Thymus (tissue), 11 donors: Measurements from ENCODE around the gene PCDHB6. TPM values are rescaled to one million over a fixed set of nuclear protein-coding genes. Genes with fewer than 3 reads are reported as not detected.
"Not testable (repeated sequence)": the region's sequence is repeated elsewhere in the genome, so short reads cannot be mapped to it uniquely, and the experiment has no call there.

Source experiments
- DNase-seq, 9 donors: peaks; one replicate each; pipeline ENCODE4 v3.0.0-alpha.2; 2013; ENCODE audit warnings: low spot score in 9 of 9, low read depth in 6 of 9, missing footprints in 1 of 9
- H3K27ac ChIP-seq, 2 donors: one replicate each; pipeline ENCODE4 v1.5.1; 2013; ENCODE audit warnings: control low read depth in 1 of 2, low read depth in 1 of 2, low read length in 1 of 2, mild to moderate bottlenecking in 1 of 2, moderate library complexity in 1 of 2
- H3K27me3 ChIP-seq, 2 donors: one replicate each; pipeline ENCODE4 v1.5.1; 2013; ENCODE audit warnings: low read length in 1 of 2; ENCODE audit not compliant: control insufficient read depth in 2 of 2, insufficient read depth in 1 of 2
- H3K36me3 ChIP-seq, 2 donors: one replicate each; pipeline ENCODE4 v1.5.1; 2013; ENCODE audit warnings: low read length in 1 of 2, mild to moderate bottlenecking in 1 of 2, moderate library complexity in 1 of 2; ENCODE audit not compliant: control insufficient read depth in 2 of 2, insufficient read depth in 2 of 2
- H3K4me1 ChIP-seq, 2 donors: one replicate each; pipeline ENCODE4 v1.5.1; 2013; ENCODE audit warnings: low read length in 2 of 2; ENCODE audit not compliant: control insufficient read depth in 2 of 2, insufficient read depth in 2 of 2
- H3K4me3 ChIP-seq, 2 donors: one replicate each; pipeline ENCODE4 v1.5.1; 2013; ENCODE audit warnings: low read length in 2 of 2, control low read depth in 1 of 2, mild to moderate bottlenecking in 1 of 2
- H3K9me3 ChIP-seq, 2 donors: one replicate each; pipeline ENCODE4 v1.5.1; 2013; ENCODE audit warnings: low read length in 1 of 2, mild to moderate bottlenecking in 1 of 2; ENCODE audit not compliant: control insufficient read depth in 2 of 2, insufficient read depth in 1 of 2
- WGBS: extraction: QIAGEN DNeasy Blood & Tissue Kit; methylation state at CpG from one replicate; pipeline ENCODE4 v1.1.7; 2013; 5-methylcytosine and 5-hydroxymethylcytosine counted together
- polyA plus RNA-seq: library from polyadenylated mRNA; stranded (reverse); fragments of 200-250 nt; gene quantifications from one replicate; pipeline ENCODE4 v1.2.3, GENCODE V29; 2013
- total RNA-seq: library from RNA; stranded (reverse); fragments of 120-200 nt; gene quantifications from one replicate; pipeline ENCODE4 v1.2.4, GENCODE V29; 2013
- donor health status: healthy.

PCDHB6 gene
- total and polyA plus RNA-seq, 2 donors, result 0.09 to 0.23 TPM

- DNase-seq, H3K36me3 ChIP-seq, H3K27ac ChIP-seq, H3K4me3 ChIP-seq, H3K9me3 ChIP-seq, H3K4me1 ChIP-seq: not testable (repeated sequence)
- peaks cover 0 to 31% of the 10 kb centered on the region in 2 donors for H3K27me3 ChIP-seq
- WGBS, result 50% methylated on average over 35 of the region's 39 CpGs
These were observed 29.5 kb downstream of the PCDHB6 start for GRCh38 chr5:141179371-141179770.

DNA sequence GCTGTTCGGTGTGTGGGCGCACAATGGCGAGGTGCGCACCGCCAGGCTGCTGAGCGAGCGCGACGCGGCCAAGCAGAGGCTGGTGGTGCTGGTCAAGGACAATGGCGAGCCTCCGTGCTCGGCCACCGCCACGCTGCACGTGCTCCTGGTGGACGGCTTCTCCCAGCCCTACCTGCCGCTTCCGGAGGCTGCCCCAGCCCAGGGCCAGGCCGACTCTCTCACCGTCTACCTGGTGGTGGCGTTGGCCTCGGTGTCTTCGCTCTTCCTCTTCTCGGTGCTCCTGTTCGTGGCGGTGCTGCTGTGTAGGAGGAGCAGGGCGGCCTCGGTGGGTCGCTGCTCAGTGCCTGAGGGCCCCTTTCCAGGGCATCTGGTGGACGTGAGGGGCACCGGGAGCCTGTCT is 30.0 kb downstream of the PCDHB6 start:
- H3K4me1 ChIP-seq, DNase-seq, H3K27ac ChIP-seq, H3K9me3 ChIP-seq, H3K4me3 ChIP-seq, H3K36me3 ChIP-seq: not testable (repeated sequence)
- H3K27me3 ChIP-seq, result peaks cover 0 to 33% of the 10 kb centered on the region in 2 donors
- 40% methylated on average over 25 of the region's 32 CpGs for WGBS

DNA sequence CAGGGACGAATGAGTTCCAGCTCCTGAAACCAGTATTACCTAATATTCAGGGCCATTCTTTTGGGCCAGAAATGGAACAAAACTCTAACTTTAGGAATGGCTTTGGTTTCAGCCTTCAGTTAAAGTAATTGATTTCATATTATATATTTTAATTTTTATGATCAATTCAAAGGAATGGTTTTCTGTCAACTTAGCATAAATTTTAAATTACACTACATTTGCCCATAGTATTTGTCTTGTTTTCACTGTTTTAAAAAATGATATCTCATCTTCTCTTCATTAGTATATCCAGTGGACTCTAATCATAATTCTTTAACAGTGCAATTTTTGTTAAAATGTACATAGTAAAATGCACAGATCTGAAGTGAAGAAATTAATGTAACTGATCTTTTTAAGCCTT is 30.5 kb downstream of the PCDHB6 start:
- Histone ChIP-seq H3K9me3 (peaks cover 2 to 6% of the 10 kb centered on the region in 2 donors), H3K27ac (no peak overlapping the region), H3K4me3 (no peak overlapping the region), H3K27me3 (peaks cover 0 to 32% of the 10 kb centered on the region in 2 donors), H3K36me3 (no peaks in the 10 kb centered on the region), H3K4me1 (no peaks in the 10 kb centered on the region)
- no peak for DNase-seq
- 44% methylated on average over 1 of the region's 1 CpG for WGBS

GRCh38 chr5:141182248-141182647 is 32.4 kb downstream of the PCDHB6 start, which contains the start of gene PCDHB16:
Gene PCDHB16 (plus strand): TSS chr5:141182387. CDS start chr5:141182560, 173 bp downstream.
- 23% methylated on average over 13 of the region's 13 CpGs for WGBS
- no peak for DNase-seq
- H3K9me3 ChIP-seq, result peaks cover 2 to 8% of the 10 kb centered on the region in 2 donors
- H3K27me3 ChIP-seq, result peaks cover 0 to 37% of the 10 kb centered on the region in 2 donors
- no peaks in the 10 kb centered on the region for H3K36me3 ChIP-seq
- H3K4me3 ChIP-seq, result no peak within 1 kb of the TSS
- no peak within 1 kb of the TSS for H3K27ac ChIP-seq
- H3K4me1 ChIP-seq, result no peaks in the 10 kb centered on the region

DNA sequence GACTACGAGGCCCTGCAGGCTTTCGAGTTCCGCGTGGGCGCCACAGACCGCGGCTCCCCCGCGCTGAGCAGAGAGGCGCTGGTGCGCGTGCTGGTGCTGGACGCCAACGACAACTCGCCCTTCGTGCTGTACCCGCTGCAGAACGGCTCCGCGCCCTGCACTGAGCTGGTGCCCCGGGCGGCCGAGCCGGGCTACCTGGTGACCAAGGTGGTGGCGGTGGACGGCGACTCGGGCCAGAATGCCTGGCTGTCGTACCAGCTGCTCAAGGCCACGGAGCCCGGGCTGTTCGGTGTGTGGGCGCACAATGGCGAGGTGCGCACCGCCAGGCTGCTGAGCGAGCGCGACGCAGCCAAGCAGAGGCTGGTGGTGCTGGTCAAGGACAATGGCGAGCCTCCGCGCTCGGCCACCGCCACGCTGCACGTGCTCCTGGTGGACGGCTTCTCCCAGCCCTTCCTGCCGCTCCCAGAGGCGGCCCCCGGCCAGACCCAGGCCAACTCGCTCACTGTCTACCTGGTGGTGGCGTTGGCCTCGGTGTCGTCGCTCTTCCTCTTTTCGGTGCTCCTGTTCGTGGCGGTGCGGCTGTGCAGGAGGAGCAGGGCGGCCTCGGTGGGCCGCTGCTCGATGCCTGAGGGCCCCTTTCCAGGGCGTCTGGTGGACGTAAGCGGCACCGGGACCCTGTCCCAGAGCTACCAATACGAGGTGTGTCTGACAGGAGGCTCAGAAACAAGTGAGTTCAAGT is 34.4 kb downstream of the PCDHB6 start:
- not testable (repeated sequence) for H3K9me3 ChIP-seq, H3K4me1 ChIP-seq, H3K36me3 ChIP-seq, DNase-seq, H3K4me3 ChIP-seq, H3K27ac ChIP-seq
- peaks cover 0 to 37% of the 10 kb centered on the region in 2 donors for H3K27me3 ChIP-seq
- WGBS, result 46% methylated on average over 46 of the region's 69 CpGs

GRCh38 chr5:141186897-141187512 is 37.1 kb downstream of the PCDHB6 start, which contains the start of gene PCDHB9:
Gene PCDHB9 (plus strand): TSS chr5:141187161. CDS start chr5:141187319, 158 bp downstream.
- H3K4me3 ChIP-seq, result no peak within 1 kb of the TSS
- peaks cover 2 to 8% of the 10 kb centered on the region in 2 donors for H3K9me3 ChIP-seq
- H3K27me3 ChIP-seq, result peaks cover 0 to 38% of the 10 kb centered on the region in 2 donors
- no peaks in the 10 kb centered on the region for H3K4me1 ChIP-seq
- H3K27ac ChIP-seq, result no peak within 1 kb of the TSS
- no peaks in the 10 kb centered on the region for H3K36me3 ChIP-seq
- DNase-seq, result peak in 2 of 9 donors; percentile 4 to 18
- WGBS, result 21% methylated on average over 9 of the region's 9 CpGs

DNA sequence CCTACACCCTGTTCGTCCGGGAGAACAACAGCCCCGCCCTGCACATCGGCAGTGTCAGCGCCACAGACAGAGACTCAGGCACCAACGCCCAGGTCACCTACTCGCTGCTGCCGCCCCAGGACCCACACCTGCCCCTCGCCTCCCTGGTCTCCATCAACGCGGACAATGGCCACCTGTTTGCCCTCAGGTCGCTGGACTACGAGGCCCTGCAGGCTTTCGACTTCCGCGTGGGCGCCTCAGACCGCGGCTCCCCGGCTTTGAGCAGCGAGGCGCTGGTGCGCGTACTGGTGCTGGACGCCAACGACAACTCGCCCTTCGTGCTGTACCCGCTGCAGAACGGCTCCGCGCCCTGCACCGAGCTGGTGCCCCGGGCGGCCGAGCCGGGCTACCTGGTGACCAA is 38.8 kb downstream of the PCDHB6 start:
- H3K36me3 ChIP-seq, H3K27ac ChIP-seq, H3K4me1 ChIP-seq, H3K9me3 ChIP-seq, DNase-seq, H3K4me3 ChIP-seq: not testable (repeated sequence)
- 45% methylated on average over 28 of the region's 37 CpGs for WGBS
- H3K27me3 ChIP-seq, result peaks cover 0 to 27% of the 10 kb centered on the region in 2 donors

DNA sequence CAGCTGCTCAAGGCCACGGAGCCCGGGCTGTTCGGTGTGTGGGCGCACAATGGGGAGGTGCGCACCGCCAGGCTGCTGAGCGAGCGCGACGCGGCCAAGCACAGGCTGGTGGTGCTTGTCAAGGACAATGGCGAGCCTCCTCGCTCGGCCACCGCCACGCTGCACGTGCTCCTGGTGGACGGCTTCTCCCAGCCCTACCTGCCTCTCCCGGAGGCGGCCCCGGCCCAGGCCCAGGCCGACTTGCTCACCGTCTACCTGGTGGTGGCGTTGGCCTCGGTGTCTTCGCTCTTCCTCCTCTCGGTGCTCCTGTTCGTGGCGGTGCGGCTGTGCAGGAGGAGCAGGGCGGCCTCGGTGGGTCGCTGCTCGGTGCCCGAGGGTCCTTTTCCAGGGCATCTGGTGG is 39.3 kb downstream of the PCDHB6 start:
- not testable (repeated sequence) for DNase-seq, H3K4me3 ChIP-seq, H3K4me1 ChIP-seq, H3K27ac ChIP-seq, H3K9me3 ChIP-seq, H3K36me3 ChIP-seq
- peaks cover 0 to 26% of the 10 kb centered on the region in 2 donors for H3K27me3 ChIP-seq
- 39% methylated on average over 31 of the region's 35 CpGs for WGBS

DNA sequence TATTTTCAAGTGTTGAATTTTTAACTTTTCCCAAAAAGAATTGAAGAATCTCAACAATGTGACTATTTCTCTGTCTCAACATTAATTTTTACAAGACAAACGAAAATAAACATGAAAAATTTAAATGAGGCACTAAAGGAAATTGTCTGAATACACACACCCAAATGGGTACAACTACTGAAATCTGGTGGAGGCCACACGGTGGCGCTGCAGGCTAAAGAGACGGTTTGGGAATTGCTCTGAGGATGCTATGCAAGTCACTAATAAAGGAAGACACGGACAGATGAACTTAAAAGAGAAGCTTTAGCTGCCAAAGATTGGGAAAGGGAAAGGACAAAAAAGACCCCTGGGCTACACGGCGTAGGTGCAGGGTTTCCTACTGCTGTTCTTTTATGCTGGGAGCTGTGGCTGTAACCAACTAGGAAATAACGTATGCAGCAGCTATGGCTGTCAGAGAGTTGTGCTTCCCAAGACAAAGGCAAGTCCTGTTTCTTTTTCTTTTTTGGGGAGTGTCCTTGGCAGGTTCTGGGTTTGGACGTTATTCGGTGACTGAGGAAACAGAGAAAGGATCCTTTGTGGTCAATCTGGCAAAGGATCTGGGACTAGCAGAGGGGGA is 42.4 kb downstream of the PCDHB6 start, which contains the start of gene PCDHB10:
Gene PCDHB10, plus strand, starts transcription at position 244 of the 616 bp plus-strand sequence. Its CDS starts 200 bp downstream, at position 444.
- 12% methylated on average over 10 of the region's 10 CpGs for WGBS
- Histone ChIP-seq H3K9me3 (no peaks in the 10 kb centered on the region), H3K4me1 (no peaks in the 10 kb centered on the region), H3K36me3 (no peaks in the 10 kb centered on the region), H3K27ac (no peak within 1 kb of the TSS), H3K4me3 (no peak within 1 kb of the TSS), H3K27me3 (peaks cover 0 to 17% of the 10 kb centered on the region in 2 donors)
- peak in 1 of 9 donors; percentile 4 for DNase-seq
